SW 1271 (cell line): ENCODE results near the gene PLXNC1.

ENCODE experiments used
- DNase-seq, 2 experiments: peaks; one replicate each; lab custom pipeline; 2025; lab: John Stamatoyannopoulos, UW

PLXNC1 gene

DNA sequence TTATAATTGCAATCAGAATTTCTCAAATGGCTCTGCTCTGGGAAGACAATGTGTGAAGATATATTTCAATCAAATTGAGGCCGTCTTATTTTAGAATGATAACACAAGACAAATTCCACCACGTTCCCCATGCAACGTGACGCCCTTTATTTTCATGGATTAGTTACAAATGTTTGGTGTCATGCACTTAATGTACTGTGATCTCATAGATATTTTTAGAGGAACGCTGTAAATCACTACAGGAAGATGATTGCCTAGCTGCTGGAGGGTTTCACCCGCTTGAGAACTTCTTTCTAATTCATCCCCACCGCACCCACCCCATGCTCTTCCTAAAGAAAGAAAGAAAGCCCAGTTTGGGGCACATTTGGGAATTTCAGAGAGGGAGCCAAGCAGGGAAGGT lies 117.2 kb downstream of the PLXNC1 start:
- no peak for DNase-seq

- no peak for DNase-seq
Observed at GRCh38 chr12:94265966-94266745, 117.8 kb downstream of the PLXNC1 start.

- no peak for DNase-seq
Observed at GRCh38 chr12:94266796-94267536, 118.6 kb downstream of the PLXNC1 start.

DNA sequence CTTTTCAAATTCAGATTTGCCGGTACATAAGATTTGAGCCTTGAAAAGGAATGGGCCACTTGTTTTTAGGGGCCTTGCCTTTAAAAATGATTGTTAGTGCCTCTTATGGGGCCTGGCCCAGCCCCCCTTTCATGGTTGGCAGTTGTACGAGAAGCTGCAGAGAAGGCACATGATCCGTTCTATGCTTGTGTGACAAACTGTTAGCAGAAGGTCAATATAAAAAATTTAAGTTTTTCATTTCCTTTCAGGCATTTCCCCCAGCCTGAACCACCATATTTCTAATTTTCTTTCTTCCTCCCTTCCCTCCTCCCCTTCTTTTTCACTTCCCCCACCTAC lies 119.1 kb downstream of the PLXNC1 start:
- no peak for DNase-seq

DNA sequence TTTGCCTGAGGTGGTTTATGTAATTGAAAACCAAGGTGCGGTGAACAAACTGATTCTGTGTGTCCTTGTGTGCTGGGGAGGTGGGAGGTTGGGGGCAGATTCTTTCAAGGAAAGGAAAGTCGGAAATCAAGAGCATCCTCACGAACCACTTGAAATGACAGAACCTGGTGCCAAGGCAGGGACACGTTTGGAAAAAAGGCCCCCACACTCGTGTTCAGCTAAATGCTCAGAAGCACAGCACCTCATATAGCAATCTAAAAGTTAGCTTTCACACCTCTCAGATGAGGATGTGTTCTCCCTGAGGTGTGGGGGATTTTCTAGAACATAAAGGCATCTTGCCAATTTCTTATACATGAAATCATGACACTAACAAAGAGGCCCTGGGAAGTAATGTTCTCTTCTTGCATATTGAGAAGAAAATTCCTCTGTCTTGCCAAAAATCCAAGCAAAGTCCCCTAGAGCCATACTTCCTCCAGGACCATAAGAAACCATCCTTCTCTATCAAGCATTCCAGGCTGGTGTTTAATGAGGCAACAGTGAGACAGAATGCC lies 119.6 kb downstream of the PLXNC1 start:
- no peak for DNase-seq

DNA sequence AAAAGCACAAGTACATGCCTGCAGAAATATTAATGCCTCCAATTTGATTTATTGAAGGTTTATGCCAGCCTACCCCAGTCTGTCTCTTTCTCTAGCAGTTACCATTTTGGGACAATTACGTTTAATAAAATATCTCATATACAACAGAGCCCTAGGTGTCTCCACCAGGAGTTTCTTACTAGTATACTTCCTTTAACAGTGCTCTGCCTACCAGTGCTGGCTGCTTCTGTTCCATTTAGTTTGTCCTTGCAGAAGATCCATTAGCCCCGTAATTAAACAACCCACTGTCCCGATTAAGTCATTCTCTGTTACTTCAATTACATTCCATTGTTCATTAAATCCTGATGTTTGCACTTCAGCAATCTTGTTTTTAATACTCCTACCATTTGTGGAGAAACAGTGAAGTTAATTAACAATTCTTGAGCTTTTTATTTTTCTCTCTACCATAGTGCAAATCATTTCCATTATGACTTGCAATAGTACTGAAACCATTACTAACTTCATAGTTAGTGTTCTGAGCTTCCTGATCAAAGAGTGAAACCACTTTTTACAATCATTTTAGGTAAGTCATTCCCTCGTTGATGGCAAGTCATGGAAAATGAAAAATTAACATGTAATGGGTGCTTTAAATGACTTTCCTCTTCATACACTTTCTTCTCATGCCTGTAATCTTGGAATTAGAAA lies 121.1 kb downstream of the PLXNC1 start:
- DNase-seq: no peak

DNA sequence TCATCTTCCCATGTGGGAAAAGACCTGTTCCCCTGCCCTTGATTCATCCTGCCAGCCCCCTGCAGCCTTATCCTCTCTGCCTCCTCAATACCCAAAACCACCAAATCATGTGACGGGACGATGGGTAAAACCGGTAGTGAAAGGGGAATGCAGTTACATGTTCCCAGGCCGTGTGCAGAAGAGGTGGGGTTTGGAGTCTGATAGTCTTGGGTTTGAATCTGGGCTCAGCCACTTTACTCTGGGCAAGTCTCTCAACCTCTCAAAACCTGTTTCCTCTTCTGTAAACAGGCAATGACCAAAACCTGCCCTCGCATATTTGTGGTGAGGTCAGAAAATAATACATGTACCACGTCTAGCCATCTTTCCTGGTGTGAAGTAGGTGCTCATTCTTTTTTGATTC lies 123.0 kb downstream of the PLXNC1 start:
- no peak for DNase-seq

DNA sequence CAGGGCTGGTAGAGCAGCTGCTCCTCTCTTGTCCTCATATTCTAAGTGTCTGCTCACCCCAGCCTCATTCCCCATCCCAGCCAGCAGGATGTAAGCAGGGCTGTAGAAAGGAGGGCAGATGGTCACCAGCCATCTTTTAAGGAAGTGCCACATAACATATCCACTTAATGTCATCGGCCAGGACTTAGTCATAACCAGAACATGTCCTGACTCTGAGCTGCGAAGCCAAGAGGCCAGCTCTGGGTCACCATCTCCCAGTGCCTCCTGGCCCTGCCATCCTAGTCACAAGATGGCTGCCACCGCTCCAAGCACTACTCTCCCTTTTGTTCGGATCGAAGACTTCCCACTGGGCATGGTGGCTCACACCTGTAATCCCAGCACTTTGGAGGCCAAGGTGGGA lies 123.9 kb downstream of the PLXNC1 start:
- DNase-seq: no peak

DNA sequence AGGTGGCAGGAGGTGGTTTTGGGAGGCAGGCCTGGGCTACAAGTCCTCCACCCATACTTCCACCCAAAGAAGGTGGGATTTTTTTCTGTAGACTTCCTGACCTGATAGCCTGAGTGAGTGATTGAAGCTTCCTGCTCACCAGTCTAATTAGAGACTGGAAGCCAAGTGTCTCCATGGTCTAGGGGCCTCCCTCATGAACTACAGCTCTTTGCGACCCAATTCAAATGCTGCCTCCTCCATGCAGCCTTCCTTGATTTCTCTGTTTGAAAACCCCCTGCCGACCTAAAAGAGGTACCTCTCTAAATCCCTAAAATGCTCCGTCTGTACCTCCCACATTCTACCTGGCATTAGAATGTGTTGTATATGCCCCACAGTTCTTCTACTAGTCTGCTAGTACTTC lies 124.9 kb downstream of the PLXNC1 start:
- no peak for DNase-seq

- no peak for DNase-seq
Observed at GRCh38 chr12:94276725-94277124, 128.3 kb downstream of the PLXNC1 start.

DNA sequence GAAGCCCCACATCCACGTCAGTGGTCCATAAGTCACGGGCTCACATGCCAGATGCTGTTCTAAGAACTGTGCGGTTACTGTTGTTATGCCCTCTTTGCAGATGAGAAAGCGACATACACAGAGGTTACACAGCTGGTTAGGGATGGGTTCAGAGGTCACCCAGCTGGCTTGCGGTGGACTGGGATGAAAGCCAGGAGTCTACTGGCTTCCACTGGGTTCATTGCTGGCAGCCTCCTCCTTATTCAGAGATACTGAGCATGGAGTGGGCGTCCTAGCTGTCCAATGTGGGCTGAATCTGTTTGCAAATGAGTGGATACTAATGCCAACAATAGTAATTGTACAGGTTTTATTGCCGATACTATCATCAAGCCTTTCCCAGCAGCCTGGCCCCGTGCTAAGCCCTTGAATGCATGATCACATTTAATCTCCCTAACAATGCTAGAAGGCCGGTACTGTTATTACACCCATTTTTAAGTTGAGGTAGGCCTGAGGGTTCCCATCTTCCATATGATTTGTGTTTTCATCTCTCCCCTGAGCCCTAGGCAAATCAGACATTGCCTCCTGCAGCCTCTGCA lies 129.1 kb downstream of the PLXNC1 start:
- no peak for DNase-seq

DNA sequence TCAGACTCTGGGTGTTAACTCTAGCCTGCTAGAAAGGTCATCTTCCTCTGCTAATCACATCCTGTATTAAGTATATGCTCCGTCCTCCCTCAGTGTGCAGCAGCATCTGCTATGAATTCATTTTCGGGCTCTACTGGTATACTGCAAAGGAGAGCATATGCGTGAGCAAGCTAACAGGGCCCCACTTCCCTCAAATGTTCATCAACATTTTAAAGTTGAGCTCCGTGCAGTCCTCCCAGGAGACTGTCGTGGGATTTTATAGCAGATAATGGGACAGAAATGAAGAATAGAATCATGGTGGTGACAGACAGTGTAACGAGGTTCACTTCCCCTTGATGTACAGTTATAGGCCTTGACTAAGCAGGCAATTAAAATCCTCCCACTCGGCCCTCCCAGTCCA lies 131.7 kb downstream of the PLXNC1 start:
- no peak for DNase-seq

- no peak for DNase-seq
Observed at GRCh38 chr12:94282675-94283074, 134.3 kb downstream of the PLXNC1 start.

DNA sequence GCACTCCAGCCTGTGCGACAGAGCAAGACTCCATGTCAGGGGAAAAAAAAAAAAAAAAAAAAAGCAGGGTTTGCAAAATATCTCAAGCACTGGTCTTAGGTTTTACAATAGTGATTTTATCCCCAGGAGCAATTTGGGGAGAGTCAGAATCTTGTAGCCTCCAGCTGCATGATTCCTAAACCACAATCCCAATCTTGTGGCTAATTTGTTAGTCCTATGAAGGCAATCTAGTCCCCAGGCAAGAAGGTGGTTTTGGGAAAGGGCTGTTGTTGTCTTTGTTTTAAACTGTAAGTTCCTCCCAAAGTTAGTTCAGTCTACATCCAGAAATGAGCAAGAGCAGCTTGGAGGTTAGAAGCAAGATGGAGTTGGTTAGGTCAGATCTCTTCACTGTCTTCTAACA lies 135.7 kb downstream of the PLXNC1 start:
- no peak for DNase-seq

- no peak for DNase-seq
Observed at GRCh38 chr12:94284859-94285258, 136.5 kb downstream of the PLXNC1 start.

- no peak for DNase-seq
Observed at GRCh38 chr12:94285943-94286582, 137.7 kb downstream of the PLXNC1 start.

DNA sequence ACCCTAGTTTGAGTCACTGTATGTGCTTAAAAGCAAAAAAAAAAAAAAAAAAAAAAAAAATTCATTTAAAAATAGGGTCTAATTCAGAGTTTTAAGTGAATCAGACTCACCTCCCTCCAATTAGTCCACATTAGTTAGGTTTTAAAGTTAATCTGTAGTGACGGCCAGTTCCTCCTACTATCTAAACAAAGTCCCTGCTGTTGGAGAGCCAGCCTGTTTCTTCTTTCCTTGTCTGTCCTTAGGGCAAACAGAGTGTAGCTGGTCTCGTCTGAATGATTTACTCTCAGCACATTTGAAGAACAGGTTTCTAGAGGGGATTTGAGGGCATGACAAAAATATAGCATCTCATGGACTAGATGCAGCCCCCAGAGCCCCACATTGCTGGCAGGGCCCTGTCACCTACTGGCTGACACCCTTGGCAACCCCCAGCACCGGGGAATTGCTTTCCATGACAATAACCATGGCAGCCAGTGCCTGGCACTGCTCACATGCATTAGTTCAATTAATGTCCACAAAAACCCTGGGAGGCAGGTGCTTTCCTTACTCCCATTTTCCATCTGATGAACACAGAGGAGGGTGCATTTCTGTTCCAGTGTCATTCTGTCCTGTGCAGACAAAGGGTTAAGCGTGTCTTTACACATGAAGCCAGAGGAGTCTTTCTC lies 138.3 kb downstream of the PLXNC1 start:
- DNase-seq: no peak

DNA sequence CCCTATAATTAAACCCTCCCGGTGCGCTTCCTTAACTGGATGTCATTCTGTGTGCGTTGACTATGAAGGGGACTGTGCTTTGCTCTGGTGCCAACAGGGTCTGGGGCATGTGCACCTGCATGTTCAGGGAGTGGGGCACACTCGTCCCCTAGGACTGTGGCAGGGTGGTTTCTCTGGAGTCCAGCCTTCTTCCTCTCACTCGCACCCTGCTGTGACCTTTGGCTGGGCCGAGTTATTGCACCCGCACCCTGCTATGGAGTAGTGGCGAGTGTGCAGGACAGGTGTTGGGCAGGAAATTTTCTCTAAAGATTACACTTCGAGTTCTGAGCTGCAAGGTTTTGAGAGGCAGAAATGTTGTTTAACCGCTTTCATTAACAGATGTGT lies 138.9 kb downstream of the PLXNC1 start:
- DNase-seq: no peak

- no peak for DNase-seq
Observed at GRCh38 chr12:94289461-94290312, 141.3 kb downstream of the PLXNC1 start.

DNA sequence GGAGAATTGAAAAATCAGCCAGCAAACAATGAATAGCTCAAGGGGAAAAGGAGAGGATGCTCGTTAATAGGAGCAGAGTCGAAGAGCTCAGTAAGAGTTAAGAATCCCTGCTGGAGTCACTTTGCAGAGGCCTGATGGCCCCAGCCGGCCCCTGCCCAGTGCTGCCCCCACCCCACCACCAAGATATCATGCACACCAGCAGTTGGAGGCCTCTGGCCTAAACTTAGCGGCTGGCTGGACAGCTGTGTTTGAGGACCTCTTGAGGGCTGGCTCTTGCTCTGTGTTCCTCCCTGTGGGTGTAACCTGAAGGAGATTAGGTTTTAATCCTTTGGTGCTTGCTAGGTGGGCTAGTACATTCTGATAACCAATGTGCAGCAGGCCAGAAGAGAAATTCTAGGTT lies 142.0 kb downstream of the PLXNC1 start:
- no peak for DNase-seq
